ENCODE measurements around the gene LONP1. TPM values are rescaled to one million over a fixed set of nuclear protein-coding genes. Genes with fewer than 3 reads are reported as not detected.

The LONP1 gene
- total and polyA plus RNA-seq, 10 donors = 29.2 to 65.8 (median 46.1) TPM

DNA sequence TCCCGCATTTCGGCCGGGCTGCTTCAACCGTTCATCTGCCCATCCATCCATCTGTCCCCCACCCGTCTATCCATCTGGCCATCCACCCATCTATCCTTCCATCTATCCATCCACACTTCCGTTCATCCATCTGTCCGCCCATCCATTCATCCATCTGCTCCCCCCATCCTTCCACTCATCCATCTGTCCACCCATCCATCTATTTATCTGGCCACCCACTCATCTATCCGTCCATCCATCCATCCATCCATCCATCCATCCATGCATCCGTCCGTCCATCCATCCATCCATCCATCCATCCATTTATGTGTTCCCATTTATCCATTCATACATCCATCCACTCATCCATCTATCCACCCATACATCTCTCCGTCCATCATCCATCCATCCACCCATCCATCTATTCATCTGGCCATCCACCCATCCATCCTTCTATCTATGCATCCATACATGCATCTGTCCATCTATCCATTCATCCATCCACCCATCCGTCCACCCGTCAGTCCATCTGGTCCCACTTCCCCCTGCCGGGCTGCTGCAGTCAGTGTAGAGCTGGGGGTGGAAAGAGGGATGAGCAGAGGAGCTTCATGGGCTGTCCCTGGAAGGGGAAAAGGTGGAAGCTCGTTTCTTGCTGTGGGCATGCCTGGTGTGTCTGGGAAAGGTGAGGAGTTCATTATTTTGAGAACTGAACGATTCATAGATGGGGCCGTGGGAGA is 38.4 kb downstream of the LONP1 start:
- intact Hi-C loops (cut with DNase I; ENCODE audit: low total_unique reads) = no loop called here
- no peaks in the 10 kb centered on the region for H3K27me3 ChIP-seq (replicated peaks in 1 of 7)
- 65 to 68% (median 68%) methylated on average over 17 of the region's 17 CpGs for WGBS, 5 donors
- H3K9me3 ChIP-seq = no peaks in the 10 kb centered on the region
- H3K4me3 ChIP-seq = peak overlapping the region in 7 of 8 donors; percentile 54 to 97 (median 85)
- no peak for DNase-seq
- peaks cover 0 to 21% (median 6%) of the 10 kb centered on the region in 6 donors for H3K36me3 ChIP-seq
- H3K27ac ChIP-seq = peak overlapping the region in 5 of 8 donors; percentile 84 to 94 (median 93)
- H3K4me1 ChIP-seq = peaks cover 12 to 42% (median 28%) of the 10 kb centered on the region in 6 donors
- TF ChIP-seq, protein P1, sequence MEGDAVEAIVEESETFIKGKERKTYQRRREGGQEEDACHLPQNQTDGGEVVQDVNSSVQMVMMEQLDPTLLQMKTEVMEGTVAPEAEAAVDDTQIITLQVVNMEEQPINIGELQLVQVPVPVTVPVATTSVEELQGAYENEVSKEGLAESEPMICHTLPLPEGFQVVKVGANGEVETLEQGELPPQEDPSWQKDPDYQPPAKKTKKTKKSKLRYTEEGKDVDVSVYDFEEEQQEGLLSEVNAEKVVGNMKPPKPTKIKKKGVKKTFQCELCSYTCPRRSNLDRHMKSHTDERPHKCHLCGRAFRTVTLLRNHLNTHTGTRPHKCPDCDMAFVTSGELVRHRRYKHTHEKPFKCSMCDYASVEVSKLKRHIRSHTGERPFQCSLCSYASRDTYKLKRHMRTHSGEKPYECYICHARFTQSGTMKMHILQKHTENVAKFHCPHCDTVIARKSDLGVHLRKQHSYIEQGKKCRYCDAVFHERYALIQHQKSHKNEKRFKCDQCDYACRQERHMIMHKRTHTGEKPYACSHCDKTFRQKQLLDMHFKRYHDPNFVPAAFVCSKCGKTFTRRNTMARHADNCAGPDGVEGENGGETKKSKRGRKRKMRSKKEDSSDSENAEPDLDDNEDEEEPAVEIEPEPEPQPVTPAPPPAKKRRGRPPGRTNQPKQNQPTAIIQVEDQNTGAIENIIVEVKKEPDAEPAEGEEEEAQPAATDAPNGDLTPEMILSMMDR (IDR thresholded peaks at IDR 0.05 in 8 of 11, conservative IDR thresholded peaks at IDR 0.05 in 3 of 11) = no peak
- TF ChIP-seq POLR2AphosphoS5 (IDR thresholded peaks at IDR 0.05) = no peak
- no peak for TF ChIP-seq POLR2A (IDR thresholded peaks at IDR 0.05)

DNA sequence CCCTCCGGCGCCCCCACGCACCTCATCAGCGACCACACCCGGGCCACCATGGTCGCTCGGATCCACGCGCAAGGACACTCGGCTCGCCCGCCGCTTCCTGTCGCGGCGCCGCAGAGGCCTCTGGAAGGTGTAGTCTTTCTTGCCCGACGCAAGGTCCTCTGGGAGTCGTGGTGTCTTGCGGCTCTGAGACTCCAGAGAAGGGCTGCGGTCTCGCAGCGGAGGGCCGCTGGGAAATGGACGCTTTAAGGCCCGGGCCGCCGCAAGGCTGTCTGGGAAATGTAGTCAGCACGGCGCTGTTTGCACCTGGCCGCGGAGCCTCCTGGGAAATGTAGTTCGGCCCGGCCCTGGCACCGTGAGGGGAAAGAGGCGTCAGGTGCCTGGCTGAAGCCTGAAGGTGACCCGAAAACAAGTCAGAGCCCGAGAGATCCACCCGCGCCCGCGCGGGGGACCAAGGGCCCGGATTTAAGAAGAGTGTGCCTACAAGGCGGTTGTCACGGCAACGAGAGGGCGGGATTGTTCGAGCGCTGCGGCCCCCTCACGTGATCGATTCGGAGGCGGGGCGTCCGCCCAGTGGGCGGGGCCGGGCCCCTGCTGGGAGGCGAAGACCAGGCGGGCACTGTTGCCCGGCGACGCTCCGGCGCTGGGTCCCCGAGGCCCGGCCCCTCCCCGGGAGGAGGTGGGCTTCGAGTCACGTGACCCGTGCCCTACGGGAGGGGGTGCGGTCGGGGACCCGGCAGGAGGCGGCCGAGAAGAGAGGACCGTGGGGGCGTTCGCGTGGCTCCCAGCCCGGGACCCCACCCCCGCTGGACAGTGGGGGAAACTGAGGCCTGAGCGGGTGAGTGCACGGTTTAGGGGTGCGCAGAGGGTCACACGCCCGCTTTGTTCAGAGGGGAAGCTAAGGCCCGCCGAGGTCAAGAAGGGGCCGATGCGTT is 39.2 kb downstream of the LONP1 start, which contains the start of the genes HSD11B1L and MICOS13:
Gene HSD11B1L, plus strand, starts transcription at position 591 of the 932 bp plus-strand sequence. CDS start 3,806 bp downstream, outside the sequence.
Gene MICOS13, minus strand, starts transcription at position 80 of the 932 bp plus-strand sequence. Its CDS starts 30 bp downstream, at position 50.
- Histone ChIP-seq H3K36me3 (peaks cover 0 to 21% (median 6%) of the 10 kb centered on the region in 6 donors), H3K9me3 (no peaks in the 10 kb centered on the region), H3K4me1 (peaks cover 12 to 33% (median 21%) of the 10 kb centered on the region in 6 donors), H3K27ac (peak within 1 kb of the TSS; percentile 84 to 94 (median 94)), H3K27me3 (replicated peaks in 1 of 7) (no peaks in the 10 kb centered on the region), H3K4me3 (peak within 1 kb of the TSS; percentile 54 to 97 (median 88))
- 0 to 2% (median 1%) methylated on average over 56 to 94 of the region's 94 CpGs for WGBS, 5 donors
- DNase-seq = peak; percentile 100
- intact Hi-C loops (cut with DNase I; ENCODE audit: low total_unique reads) = no loop called here
- TF ChIP-seq, protein P1 (IDR thresholded peaks at IDR 0.05 in 8 of 11, conservative IDR thresholded peaks at IDR 0.05 in 3 of 11) = peak in 4 of 11 experiments; percentile 9 to 32 (median 28)
- TF ChIP-seq POLR2A (IDR thresholded peaks at IDR 0.05) (peak in 1 of 3 donors; percentile 64), POLR2AphosphoS5 (IDR thresholded peaks at IDR 0.05) (peak; percentile 89 to 95 (median 89))

DNA sequence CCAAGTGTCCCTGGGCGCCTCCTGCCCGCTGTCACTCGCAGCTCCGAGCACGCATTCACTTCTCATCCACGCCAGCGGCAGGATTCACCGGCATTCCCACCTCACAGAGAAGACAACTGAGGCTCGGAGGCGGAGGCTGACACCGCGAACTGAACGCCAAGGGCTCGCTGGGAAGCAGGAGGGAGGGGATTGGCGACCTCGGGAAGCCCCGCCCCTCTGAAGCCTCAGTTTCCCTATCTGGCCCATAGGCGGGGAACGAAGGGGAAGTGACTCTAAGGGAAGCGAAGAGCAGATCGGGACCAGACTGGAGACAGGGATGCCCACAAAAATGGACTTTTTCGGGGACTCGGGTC is 39.9 kb downstream of the LONP1 start:
- H3K27me3 ChIP-seq (replicated peaks in 1 of 7) = no peaks in the 10 kb centered on the region
- peak overlapping the region; percentile 84 to 94 (median 94) for H3K27ac ChIP-seq
- H3K4me3 ChIP-seq = peak overlapping the region; percentile 54 to 97 (median 88)
- TF ChIP-seq POLR2A (IDR thresholded peaks at IDR 0.05) = no peak
- H3K9me3 ChIP-seq = no peaks in the 10 kb centered on the region
- 0 to 1% (median 0%) methylated on average over 15 to 23 of the region's 23 CpGs for WGBS, 5 donors
- H3K4me1 ChIP-seq = peaks cover 12 to 33% (median 21%) of the 10 kb centered on the region in 6 donors
- intact Hi-C loops (cut with DNase I; ENCODE audit: low total_unique reads) = no loop called here
- peaks cover 0 to 21% (median 6%) of the 10 kb centered on the region in 6 donors for H3K36me3 ChIP-seq
- peak; percentile 90 for DNase-seq

DNA sequence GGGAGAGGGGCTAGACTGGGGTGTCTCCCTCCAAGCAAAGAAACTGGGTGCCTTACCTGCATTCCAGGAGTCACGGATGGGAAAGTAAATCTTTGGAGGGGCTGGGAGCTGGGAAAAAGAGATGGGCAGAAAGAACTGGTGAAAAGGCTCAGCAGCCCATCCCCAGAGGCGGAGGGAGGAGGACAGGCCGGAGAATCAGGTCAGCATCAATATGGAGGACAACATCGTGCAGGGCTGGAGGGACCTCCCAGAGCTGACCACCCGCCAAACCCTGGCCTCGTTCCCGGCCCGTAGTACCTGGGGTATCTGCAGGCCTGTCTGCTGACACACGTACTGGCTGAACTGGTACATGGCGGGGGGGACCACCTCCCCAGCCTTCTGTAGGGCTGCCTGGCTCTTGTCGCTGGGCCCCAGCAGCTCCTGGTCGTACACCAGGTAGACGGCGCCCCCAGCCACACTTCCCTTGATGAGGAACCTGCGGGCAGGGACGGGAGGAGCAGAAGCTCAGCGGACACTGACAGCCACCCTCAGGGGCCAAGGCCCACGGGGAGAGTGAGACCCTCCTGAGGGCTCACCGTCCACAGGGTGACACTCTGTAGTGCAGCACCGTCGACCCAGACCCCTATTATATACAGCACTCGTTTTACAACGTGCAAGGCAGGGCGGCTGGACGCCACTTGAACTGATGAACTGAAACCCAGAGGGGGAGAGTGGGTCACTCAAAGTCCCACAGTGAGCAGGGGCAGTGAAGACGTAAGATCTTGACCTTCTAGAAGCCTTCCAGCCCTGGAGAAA is 40.5 kb downstream of the LONP1 start:
- TF ChIP-seq POLR2A (IDR thresholded peaks at IDR 0.05) (no peak), POLR2AphosphoS5 (IDR thresholded peaks at IDR 0.05) (no peak)
- TF ChIP-seq, protein P1 (IDR thresholded peaks at IDR 0.05 in 8 of 11, conservative IDR thresholded peaks at IDR 0.05 in 3 of 11) = no peak
- intact Hi-C loops (cut with DNase I; ENCODE audit: low total_unique reads) = loop anchor here (10.0 kb wide), 1 partner anchor 55 kb away; the partner anchor contains the start of genes SAFB and SAFB2
- Histone ChIP-seq H3K4me3 (peak overlapping the region; percentile 54 to 97 (median 88)), H3K4me1 (peaks cover 12 to 33% (median 21%) of the 10 kb centered on the region in 6 donors), H3K9me3 (no peaks in the 10 kb centered on the region), H3K36me3 (peaks cover 0 to 21% (median 6%) of the 10 kb centered on the region in 6 donors), H3K27me3 (replicated peaks in 1 of 7) (no peaks in the 10 kb centered on the region), H3K27ac (peak overlapping the region; percentile 84 to 94 (median 94))
- DNase-seq = peak; percentile 90
- WGBS, 5 donors = 29 to 55% (median 37%) methylated on average over 11 to 26 of the region's 26 CpGs
